Activated CD4-positive, alpha-beta T cell treated with anti-CD3 and anti-CD28 coated beads for 4 hours (primary cell): Measurements from ENCODE around the gene LRP11.
A peak's percentile ranks its signal among the peaks of the same experiment; 100 is the strongest.
"Not testable (repeated sequence)": the region's sequence is repeated elsewhere in the genome, so short reads cannot be mapped to it uniquely, and the experiment has no call there.

Source experiments
- DNase-seq, 2 donors: peaks; one replicate each; pipeline ENCODE4 v3.0.0-alpha.2; 2020

The LRP11 gene

GRCh38 chr6:149863698-149864577 lies at the start of gene LRP11:
Gene LRP11, minus strand, starts transcription at chr6:149864359. Its CDS starts 339 bp downstream, at chr6:149864020.
- peak; percentile 81 to 84 for DNase-seq

GRCh38 chr6:149913540-149914240 lies 49.5 kb upstream of the LRP11 start:
- DNase-seq: no peak

DNA sequence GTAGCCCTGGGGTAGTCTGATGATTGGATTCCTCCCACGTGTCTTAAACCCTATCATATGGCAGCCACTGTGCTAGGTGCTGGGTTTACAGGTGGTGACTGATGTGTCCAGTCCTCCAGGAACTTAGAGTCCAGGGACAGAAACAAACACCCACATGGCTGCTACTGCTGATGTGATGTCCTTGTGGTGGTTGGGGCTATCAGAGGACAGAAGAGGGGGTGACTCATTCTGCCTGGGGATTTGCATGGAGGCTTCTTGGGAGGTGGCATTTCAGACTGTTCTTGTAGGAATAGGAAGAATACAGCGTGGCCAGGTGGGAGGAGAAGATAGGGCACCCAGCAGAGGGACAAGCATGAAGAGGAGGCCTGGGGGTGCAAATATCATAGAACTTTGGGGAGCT lies 48.9 kb upstream of the LRP11 start:
- no peak for DNase-seq

DNA sequence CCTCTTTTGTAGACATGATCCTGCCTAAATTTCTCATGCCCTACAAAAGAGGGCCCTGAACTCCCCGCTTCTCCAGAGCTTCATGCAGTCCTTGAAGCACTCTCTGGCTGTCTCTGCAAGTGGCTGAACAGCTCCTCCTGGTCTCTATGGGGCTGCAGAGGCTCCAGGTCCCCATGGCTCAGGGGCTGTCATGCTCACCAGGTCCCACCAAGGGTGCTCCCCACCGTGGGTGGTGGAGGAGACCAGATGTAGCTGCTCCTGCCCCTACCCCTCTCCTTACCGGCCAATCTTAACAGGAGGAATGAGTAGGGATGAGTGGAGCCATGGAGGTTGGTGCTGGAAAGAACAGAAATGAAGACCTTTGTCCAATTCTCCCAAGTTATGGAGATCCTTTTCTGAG lies 48.5 kb upstream of the LRP11 start:
- not testable (repeated sequence) for DNase-seq

- DNase-seq: no peak
These were observed 46.6 kb upstream of the LRP11 start for GRCh38 chr6:149910721-149911151.

GRCh38 chr6:149909701-149910470 lies 45.7 kb upstream of the LRP11 start:
- no peak for DNase-seq

DNA sequence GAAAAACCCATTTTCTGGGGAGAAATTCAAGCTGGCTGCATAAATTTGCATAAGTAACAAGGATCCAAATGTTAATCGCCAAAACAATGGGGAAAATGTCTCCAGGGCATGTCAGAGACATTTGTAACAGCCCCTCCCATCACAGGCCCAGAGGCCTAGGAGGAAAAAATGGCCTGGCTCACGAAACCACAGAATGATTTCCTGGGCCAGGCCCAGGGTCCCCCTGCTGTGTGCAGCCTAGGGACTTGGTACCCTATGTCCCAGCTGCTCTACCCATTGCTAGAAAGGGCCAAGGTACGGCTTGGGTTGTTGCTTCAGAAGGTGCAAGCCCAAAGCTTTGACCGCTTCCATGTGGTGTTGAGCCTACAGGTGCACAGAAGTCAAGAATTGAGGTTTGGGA lies 44.3 kb upstream of the LRP11 start:
- DNase-seq: not testable (repeated sequence)

GRCh38 chr6:149907317-149907716 lies 43.2 kb upstream of the LRP11 start:
- DNase-seq: no peak

- no peak for DNase-seq
These were observed 42.2 kb upstream of the LRP11 start for GRCh38 chr6:149906405-149906804.

- no peak for DNase-seq
These were observed 41.8 kb upstream of the LRP11 start for GRCh38 chr6:149905911-149906371.

GRCh38 chr6:149905371-149905910 lies 41.3 kb upstream of the LRP11 start:
- DNase-seq: no peak

DNA sequence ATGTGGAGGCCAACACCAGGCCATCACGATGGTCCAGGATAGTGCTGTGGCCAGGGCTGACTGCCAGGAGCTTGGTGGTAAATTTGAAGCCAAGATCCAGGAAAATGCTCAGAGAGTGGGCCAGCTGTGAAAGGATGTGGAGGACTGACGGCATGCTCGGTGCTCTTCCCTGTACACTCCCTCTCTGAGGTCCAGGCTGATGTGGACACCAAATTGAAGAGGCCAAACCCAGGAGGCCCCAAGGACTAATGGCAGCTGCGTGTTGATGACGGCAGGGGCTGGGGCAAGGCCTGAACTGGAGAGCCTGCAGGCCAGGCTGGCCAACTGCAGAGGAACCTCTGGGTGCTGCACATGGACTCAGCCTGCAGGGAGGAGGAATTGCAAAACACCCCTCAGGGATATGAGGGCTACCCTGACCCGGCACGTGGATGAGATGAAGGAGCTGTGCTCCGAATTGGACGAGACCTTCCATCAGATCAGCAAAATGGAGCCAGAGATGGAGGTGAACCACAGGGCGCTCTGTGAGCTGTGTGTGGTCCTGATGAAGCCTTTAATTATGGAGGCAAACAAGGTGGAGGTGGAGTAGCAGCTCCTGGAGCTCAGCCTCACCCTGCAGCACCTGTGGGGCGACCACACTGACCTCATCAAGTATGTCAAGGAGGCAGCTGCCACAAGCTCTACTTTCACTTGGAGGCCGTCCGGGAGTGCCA lies 40.7 kb upstream of the LRP11 start:
- no peak for DNase-seq

DNA sequence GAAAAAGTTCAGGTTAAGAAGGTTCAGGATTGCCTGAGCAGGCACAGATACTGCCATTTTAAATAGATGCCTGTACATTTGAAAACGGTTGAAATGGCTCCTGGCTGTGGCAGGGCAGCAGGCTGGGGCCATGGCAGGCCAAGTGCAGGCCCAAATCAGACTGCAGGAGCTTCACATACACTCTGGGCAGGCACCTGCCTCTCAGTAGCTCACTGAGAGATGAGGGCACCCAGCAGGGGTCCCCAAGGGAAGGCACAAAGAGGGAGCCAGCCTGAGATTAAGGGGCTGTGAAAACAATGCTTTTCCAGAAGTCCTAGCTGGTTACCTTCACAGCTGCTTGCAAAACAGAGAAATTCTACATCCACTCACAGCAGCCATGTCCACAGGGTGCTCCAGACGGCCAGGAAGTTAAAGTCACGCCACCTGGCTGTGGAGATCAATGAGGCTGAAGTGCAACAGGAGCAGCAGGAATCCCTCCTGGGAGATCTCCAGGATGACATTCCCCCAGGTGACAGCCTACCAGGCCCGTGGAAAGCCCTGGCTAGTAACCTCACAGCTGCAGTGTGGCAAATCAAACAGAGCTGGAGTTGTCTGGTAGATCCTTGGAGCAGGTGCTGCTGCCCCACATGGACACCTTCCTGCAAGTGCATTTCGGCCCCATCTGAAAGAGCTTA lies 39.9 kb upstream of the LRP11 start:
- DNase-seq: no peak

DNA sequence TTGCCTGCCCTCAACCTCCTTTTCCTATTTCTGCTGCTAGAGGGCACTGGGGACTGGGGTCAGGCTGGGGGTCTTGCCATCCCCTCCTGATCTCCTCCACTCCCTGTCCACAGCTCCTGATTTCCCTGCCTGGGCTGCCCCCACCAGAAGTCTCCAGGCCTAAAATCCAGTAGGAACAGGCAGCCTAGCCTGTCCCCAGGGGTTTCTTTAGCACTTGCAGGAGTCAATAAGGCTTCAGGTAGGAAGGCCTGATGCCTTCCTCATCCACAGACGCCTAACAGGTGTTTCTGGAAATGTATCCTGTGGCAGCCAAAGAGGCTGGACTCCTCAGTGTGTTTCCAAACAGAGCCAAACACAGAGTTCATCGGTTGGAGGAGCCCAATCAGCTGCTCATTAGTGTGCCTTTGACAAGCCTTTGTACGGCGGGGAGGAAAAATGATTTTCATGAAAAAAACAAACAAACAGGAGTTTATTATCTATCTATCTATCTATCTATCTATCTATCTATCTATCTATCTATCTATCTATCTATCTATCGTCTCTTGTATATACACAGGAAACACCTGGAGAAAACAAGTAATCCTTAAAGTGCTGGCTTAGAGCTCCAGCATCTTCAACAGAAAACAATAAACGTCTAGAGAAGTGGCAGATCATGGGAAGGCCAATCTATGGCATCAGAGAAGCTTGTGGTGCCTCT lies 37.4 kb upstream of the LRP11 start:
- no peak for DNase-seq

DNA sequence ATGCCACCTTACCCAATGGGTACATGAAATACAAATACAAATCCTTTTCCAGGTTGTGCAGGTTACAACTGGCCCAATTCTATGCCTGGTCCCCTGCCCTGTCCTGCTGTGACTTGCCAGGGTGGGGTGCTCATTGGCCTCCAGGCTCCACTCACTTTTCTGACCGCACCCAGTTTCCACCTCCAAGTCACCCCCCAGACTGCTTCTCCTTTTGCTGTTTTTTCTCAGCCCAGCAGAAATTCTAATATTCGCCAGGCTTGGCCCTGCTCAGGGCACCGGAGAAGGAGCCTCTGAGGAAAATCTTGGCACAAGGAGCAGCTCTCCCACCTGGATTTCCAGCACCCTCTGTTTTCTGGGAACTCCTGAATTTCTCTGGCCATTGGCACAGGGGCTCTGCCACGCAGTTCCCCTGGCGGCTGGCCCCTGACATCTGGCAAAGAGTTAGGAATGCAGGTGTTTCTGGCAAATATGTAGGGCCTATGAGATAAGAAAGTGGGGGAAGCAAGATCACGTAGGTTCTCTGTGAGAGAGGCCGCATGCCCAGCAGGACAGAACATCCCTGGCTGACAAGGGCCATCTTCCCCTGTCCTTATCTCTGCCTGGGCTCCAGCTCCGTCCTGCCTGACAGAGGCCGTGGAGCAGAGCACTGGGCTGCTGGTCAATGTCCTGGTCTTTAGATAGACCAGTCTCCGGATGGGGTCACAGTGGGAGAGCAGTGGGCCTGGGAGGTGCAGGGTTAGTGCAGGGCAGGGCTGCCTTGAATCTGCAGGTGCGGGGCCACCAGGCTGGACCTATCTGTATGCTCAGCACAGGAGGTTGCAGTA lies 36.7 kb upstream of the LRP11 start:
- DNase-seq: no peak

DNA sequence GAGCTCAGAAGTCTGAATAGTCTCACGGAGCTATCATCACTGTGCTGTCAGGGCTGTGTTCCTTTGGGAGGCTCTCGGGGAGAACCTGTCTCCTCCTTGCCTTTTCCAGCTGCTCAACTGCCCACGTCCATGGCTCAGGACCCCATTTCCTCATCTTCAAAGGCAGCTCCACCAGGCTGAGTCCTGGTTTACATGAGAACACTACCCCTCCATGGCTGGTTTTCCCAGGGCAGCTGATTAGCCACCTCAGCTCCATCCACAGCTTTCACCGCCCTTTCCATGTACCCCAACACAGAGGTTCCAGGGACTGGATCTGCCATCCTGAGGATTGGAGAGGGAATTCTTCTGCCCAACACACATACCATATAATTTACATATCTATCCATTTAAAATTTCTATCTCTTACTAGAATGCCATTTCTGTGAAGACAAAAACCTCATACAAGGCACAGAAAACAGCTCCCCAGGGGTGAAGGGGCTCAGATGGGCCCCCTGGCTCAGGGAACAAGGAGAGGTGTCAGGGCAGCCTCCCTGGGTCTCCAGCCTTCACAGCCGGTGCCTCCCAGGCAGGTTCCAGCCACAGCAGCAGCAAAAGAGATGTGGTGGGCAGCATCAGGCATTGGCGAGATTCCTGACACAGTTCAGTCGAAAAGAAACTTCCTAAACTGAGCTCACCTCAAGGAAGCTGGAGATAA lies 35.9 kb upstream of the LRP11 start:
- DNase-seq: no peak

DNA sequence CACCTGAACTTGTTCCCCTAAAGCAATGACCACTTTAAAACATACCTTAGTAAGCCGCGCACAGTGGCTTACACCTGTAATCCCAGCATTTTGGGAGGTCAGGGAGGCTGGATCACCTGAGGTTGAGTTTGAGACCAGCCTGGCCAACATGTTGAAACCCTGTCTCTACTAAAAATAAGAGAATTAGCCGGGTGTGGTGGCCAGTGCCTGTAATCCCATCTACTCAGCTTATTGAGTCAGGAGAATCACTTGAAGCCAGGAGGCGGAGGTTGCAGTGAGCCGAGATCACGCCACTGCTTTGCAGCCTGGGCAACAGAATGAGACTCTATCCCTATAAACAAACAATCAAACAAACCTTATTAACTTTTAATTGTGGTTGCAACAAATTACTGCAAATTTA lies 35.3 kb upstream of the LRP11 start:
- DNase-seq: no peak

GRCh38 chr6:149898966-149899365 lies 34.8 kb upstream of the LRP11 start:
- no peak for DNase-seq
